ENCODE data around the gene ERFL. TPM values are rescaled to one million over a fixed set of nuclear protein-coding genes. Genes with fewer than 3 reads are reported as not detected.

Gene ERFL
- total RNA-seq, 2 donors from 2014 or later = not detected

GRCh38 chr19:41958367-41959055 lies 30.3 kb upstream of the ERFL start:
- TF ChIP-seq CTCF (IDR thresholded peaks at IDR 0.05) = no peak
- peak; percentile 84 for DNase-seq (ENCODE audit: low spot score)
- peak overlapping the region; percentile 67 to 99 for H3K4me3 ChIP-seq

GRCh38 chr19:41957838-41958366 lies 29.7 kb upstream of the ERFL start:
- H3K27ac ChIP-seq = peak overlapping the region; percentile 90 to 96

More at GRCh38 chr19:41958367-41959055, 30.3 kb upstream of the ERFL start:
- H3K27ac ChIP-seq = peak overlapping the region; percentile 90 to 96
- H3K4me1 ChIP-seq = peaks cover 0 to 19% of the 10 kb centered on the region in 2 donors
- no peaks in the 10 kb centered on the region for H3K36me3 ChIP-seq
- no peaks in the 10 kb centered on the region for H3K9me3 ChIP-seq
- H3K27me3 ChIP-seq = no peaks in the 10 kb centered on the region

GRCh38 chr19:41957161-41957837 lies 29.1 kb upstream of the ERFL start:
- DNase-seq (ENCODE audit: low spot score) = no peak
- peaks cover 0 to 19% of the 10 kb centered on the region in 2 donors for H3K4me1 ChIP-seq
- TF ChIP-seq CTCF (IDR thresholded peaks at IDR 0.05) = no peak
- H3K27me3 ChIP-seq = no peaks in the 10 kb centered on the region
- H3K4me3 ChIP-seq = no peak overlapping the region
- no peaks in the 10 kb centered on the region for H3K9me3 ChIP-seq
- H3K27ac ChIP-seq = peak overlapping the region in 1 of 2 donors; percentile 90
- no peaks in the 10 kb centered on the region for H3K36me3 ChIP-seq

More at GRCh38 chr19:41957838-41958366, 29.7 kb upstream of the ERFL start:
- peak overlapping the region; percentile 67 to 99 for H3K4me3 ChIP-seq
- no peaks in the 10 kb centered on the region for H3K36me3 ChIP-seq
- peaks cover 0 to 19% of the 10 kb centered on the region in 2 donors for H3K4me1 ChIP-seq
- no peaks in the 10 kb centered on the region for H3K27me3 ChIP-seq
- TF ChIP-seq CTCF (IDR thresholded peaks at IDR 0.05) = peak; percentile 74 to 83
- H3K9me3 ChIP-seq = no peaks in the 10 kb centered on the region
- peak; percentile 72 for DNase-seq (ENCODE audit: low spot score)

GRCh38 chr19:41956621-41957020 lies 28.4 kb upstream of the ERFL start:
- H3K4me3 ChIP-seq = no peak overlapping the region
- TF ChIP-seq CTCF (IDR thresholded peaks at IDR 0.05) = no peak
- no peaks in the 10 kb centered on the region for H3K9me3 ChIP-seq
- H3K4me1 ChIP-seq = peaks cover 0 to 19% of the 10 kb centered on the region in 2 donors
- H3K27me3 ChIP-seq = no peaks in the 10 kb centered on the region
- H3K27ac ChIP-seq = no peak overlapping the region
- H3K36me3 ChIP-seq = no peaks in the 10 kb centered on the region
- no peak for DNase-seq (ENCODE audit: low spot score)

- H3K4me3 ChIP-seq = no peak overlapping the region
- no peaks in the 10 kb centered on the region for H3K36me3 ChIP-seq
- no peaks in the 10 kb centered on the region for H3K9me3 ChIP-seq
- peaks cover 0 to 19% of the 10 kb centered on the region in 2 donors for H3K4me1 ChIP-seq
- DNase-seq (ENCODE audit: low spot score) = no peak
- no peak overlapping the region for H3K27ac ChIP-seq
- TF ChIP-seq CTCF (IDR thresholded peaks at IDR 0.05) = no peak
- no peaks in the 10 kb centered on the region for H3K27me3 ChIP-seq
Measured at GRCh38 chr19:41955521-41955920, 27.3 kb upstream of the ERFL start.

Measured in right atrium auricular region (tissue), 2 donors.